Glutamatergic neuron (in vitro differentiated cells): ENCODE measurements around the gene RGP1. TPM values are rescaled to one million over a fixed set of nuclear protein-coding genes. Genes with fewer than 3 reads are reported as not detected.

Experiments
- DNase-seq: peaks from one replicate; pipeline ENCODE4 v3.0.0; 2022
- H3K27ac Mint-ChIP-seq: one replicate; pipeline ENCODE4 v1.8.0; 2020; ENCODE audit warnings: mild to moderate bottlenecking, mixed read lengths, inconsistent platforms; ENCODE audit not compliant: unreplicated experiment
- H3K27me3 Mint-ChIP-seq: one replicate; pipeline ENCODE4 v1.8.0; 2020; ENCODE audit warnings: mild to moderate bottlenecking, moderate library complexity, mixed read lengths, inconsistent platforms; ENCODE audit not compliant: unreplicated experiment
- H3K36me3 Mint-ChIP-seq: one replicate; pipeline ENCODE4 v1.8.0; 2020; ENCODE audit warnings: mild to moderate bottlenecking, mixed read lengths, inconsistent platforms; ENCODE audit not compliant: unreplicated experiment
- H3K4me1 Mint-ChIP-seq: one replicate; pipeline ENCODE4 v1.8.0; 2020; ENCODE audit warnings: mild to moderate bottlenecking, low read depth, mixed read lengths, inconsistent platforms; ENCODE audit not compliant: unreplicated experiment
- H3K4me3 Mint-ChIP-seq: one replicate; pipeline ENCODE4 v1.8.0; 2020; ENCODE audit warnings: mild to moderate bottlenecking, mixed read lengths, inconsistent platforms; ENCODE audit not compliant: unreplicated experiment
- H3K9me3 Mint-ChIP-seq: one replicate; pipeline ENCODE4 v1.8.0; 2020; ENCODE audit warnings: mild to moderate bottlenecking, moderate library complexity, mixed read lengths, inconsistent platforms; ENCODE audit not compliant: unreplicated experiment
- total RNA-seq: library from RNA; stranded (reverse); fragmentation: NEBNext Ultra II Directional; extraction: Animal tissue kit (Norgen Biotek cat#: 25700); gene quantifications from one replicate; pipeline ENCODE4 v1.2.1, GENCODE V29; 2021; ENCODE audit not compliant: unreplicated experiment
- TF ChIP-seq, protein P1 (sequence below): fragments of 200-600 bp; sonication (generic); IDR thresholded peaks from one replicate; pipeline ENCODE4 v1.5.0; 2021; ENCODE audit not compliant: partially characterized antibody, unreplicated experiment

RGP1 gene
- total RNA-seq, 1 donor from 2014 or later: 44.0 TPM

GRCh38 chr9:35755071-35755470 lies 6.0 kb downstream of the RGP1 start:
- Mint-ChIP-seq H3K27me3 (peaks cover 16% of the 10 kb centered on the region), H3K9me3 (peaks cover 17% of the 10 kb centered on the region), H3K27ac (no peak overlapping the region), H3K4me1 (peaks cover 8% of the 10 kb centered on the region), H3K36me3 (peaks cover 4% of the 10 kb centered on the region), H3K4me3 (no peak overlapping the region)
- DNase-seq: no peak
- TF ChIP-seq, protein P1, sequence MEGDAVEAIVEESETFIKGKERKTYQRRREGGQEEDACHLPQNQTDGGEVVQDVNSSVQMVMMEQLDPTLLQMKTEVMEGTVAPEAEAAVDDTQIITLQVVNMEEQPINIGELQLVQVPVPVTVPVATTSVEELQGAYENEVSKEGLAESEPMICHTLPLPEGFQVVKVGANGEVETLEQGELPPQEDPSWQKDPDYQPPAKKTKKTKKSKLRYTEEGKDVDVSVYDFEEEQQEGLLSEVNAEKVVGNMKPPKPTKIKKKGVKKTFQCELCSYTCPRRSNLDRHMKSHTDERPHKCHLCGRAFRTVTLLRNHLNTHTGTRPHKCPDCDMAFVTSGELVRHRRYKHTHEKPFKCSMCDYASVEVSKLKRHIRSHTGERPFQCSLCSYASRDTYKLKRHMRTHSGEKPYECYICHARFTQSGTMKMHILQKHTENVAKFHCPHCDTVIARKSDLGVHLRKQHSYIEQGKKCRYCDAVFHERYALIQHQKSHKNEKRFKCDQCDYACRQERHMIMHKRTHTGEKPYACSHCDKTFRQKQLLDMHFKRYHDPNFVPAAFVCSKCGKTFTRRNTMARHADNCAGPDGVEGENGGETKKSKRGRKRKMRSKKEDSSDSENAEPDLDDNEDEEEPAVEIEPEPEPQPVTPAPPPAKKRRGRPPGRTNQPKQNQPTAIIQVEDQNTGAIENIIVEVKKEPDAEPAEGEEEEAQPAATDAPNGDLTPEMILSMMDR: no peak

- Mint-ChIP-seq H3K27me3 (peaks cover 14% of the 10 kb centered on the region), H3K9me3 (peaks cover 17% of the 10 kb centered on the region), H3K27ac (peak overlapping the region; percentile 75), H3K4me3 (peak overlapping the region; percentile 96), H3K36me3 (peaks cover 4% of the 10 kb centered on the region), H3K4me1 (peaks cover 8% of the 10 kb centered on the region)
- DNase-seq: peak; percentile 65
- TF ChIP-seq, protein P1: peak; percentile 27
These were observed 7.5 kb downstream of the RGP1 start for GRCh38 chr9:35756275-35757225.

GRCh38 chr9:35757226-35757891 lies 8.3 kb downstream of the RGP1 start:
- Mint-ChIP-seq H3K27me3 (peaks cover 9% of the 10 kb centered on the region), H3K4me1 (peaks cover 8% of the 10 kb centered on the region), H3K27ac (peak overlapping the region; percentile 86), H3K9me3 (peaks cover 14% of the 10 kb centered on the region), H3K36me3 (peaks cover 4% of the 10 kb centered on the region), H3K4me3 (peak overlapping the region; percentile 96)
- peak; percentile 54 for DNase-seq
- TF ChIP-seq, protein P1: no peak

- peaks cover 4% of the 10 kb centered on the region for H3K36me3 Mint-ChIP-seq
- H3K4me1 Mint-ChIP-seq: peaks cover 8% of the 10 kb centered on the region
- TF ChIP-seq, protein P1: no peak
- peak overlapping the region; percentile 96 for H3K4me3 Mint-ChIP-seq
- H3K27ac Mint-ChIP-seq: no peak overlapping the region
- H3K27me3 Mint-ChIP-seq: peaks cover 9% of the 10 kb centered on the region
- DNase-seq: no peak
- H3K9me3 Mint-ChIP-seq: peaks cover 13% of the 10 kb centered on the region
These were observed 8.8 kb downstream of the RGP1 start for GRCh38 chr9:35757892-35758275.
